HCT116 (cell line): ENCODE measurements around the gene AP1M1.

Experiments used
- EZH2 ChIP-seq: fragments of 200-600 bp; sonication (generic); IDR thresholded peaks from 2 replicates; pipeline ENCODE4 v1.6.1; 2017; ENCODE audit warnings: antibody characterized with exemption, mixed run types
- EZH2phosphoT487 ChIP-seq: fragments of 200-600 bp; IDR thresholded peaks from 2 replicates; pipeline ENCODE4 v1.6.1; 2018; ENCODE audit warnings: antibody characterized with exemption, borderline replicate concordance
- JUND ChIP-seq: IDR thresholded peaks from 2 replicates; pipeline ENCODE4 v1.6.1; 2012
- POLR2A ChIP-seq: IDR thresholded peaks from 2 replicates; pipeline ENCODE4 v1.7.0; 2011; ENCODE audit warnings: borderline replicate concordance; ENCODE audit not compliant: insufficient read depth, insufficient read length; ENCODE audit errors: extremely low read depth
- POLR2AphosphoS5 ChIP-seq: IDR thresholded peaks from 2 replicates; pipeline ENCODE4 v1.6.1; 2011; ENCODE audit warnings: mild to moderate bottlenecking, low read depth, low read length, moderate library complexity
- SRF ChIP-seq: IDR thresholded peaks from 2 replicates; pipeline ENCODE4 v1.6.1; 2012; ENCODE audit warnings: low read depth
- TCF7L2 ChIP-seq: IDR thresholded peaks from 2 replicates; pipeline ENCODE4 v1.7.0; 2011; ENCODE audit warnings: borderline replicate concordance, inconsistent platforms; ENCODE audit not compliant: insufficient read depth, insufficient read length; ENCODE audit errors: extremely low read depth
- ZFX ChIP-seq: fragments of 450-650 bp; IDR thresholded peaks from 2 replicates; pipeline ENCODE4 v1.6.1; 2017
- TF ChIP-seq, protein P1 (sequence below), 3 experiments: fragments of 200-600 bp in 1 of 3; sonication (generic) in 1 of 3; IDR thresholded peaks in 2 of 3; conservative IDR thresholded peaks in 1 of 3; 2 replicates each; pipeline ENCODE4 v1.5.1; 2012 to 2017; ENCODE audit warnings: low read depth in 2 of 3, low read length in 2 of 3, antibody characterized with exemption in 1 of 3, borderline replicate concordance in 1 of 3, control low read depth in 1 of 3, mild to moderate bottlenecking in 1 of 3, mixed read lengths in 1 of 3, mixed run types in 1 of 3, moderate library complexity in 1 of 3; ENCODE audit not compliant: insufficient read depth in 1 of 3
- TF ChIP-seq, protein P2 (sequence below): IDR thresholded peaks from 2 replicates; pipeline ENCODE4 v1.6.1; 2012; ENCODE audit warnings: low read depth

DNA sequence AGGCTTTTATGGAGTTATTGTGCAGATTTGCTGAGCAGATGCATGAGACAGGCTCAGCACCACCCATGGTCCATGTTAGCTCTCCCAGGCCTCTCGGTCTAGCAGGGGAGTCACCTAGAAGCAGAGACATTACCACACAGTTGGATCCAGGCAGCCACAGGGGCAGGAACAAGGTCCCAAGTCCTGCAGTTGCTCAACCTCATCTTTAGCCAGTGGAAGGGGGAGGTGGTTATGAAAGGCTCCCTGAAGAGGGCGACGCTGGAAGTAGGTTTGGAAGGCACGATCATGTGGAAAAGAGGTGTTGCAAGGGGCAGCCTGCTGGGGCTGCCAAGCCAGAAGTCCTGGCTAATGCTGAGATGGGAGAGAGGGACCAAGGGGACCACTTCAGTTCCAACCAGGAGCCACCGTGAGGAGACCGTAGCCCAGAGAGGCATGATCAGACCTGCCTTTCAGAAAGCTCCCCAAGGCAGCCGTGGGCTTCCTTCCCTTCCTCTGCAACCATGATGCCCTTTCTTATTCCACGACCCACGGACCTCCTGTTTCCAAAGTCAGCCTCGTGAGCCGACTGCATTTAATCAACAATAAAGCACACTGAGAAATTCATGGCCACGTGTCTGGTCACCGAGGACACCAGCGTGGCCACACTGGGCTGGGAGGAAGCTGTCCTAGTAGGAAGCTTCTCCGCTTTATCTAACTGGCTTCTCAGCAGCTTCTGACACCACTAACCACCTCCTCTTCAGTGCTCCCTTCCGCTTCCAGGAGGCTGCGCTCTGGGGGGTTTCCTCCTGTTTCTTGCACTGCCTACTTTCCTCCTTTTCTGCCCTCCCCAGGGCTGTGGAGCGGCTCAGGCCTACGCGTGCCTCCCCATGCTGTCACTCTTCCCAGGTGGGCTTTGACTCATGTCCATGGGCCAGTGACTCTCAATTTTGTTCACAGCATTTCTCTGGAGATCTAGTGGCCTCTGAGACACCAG, 2.6 kb downstream of the AP1M1 start:
- TF ChIP-seq, protein P1, sequence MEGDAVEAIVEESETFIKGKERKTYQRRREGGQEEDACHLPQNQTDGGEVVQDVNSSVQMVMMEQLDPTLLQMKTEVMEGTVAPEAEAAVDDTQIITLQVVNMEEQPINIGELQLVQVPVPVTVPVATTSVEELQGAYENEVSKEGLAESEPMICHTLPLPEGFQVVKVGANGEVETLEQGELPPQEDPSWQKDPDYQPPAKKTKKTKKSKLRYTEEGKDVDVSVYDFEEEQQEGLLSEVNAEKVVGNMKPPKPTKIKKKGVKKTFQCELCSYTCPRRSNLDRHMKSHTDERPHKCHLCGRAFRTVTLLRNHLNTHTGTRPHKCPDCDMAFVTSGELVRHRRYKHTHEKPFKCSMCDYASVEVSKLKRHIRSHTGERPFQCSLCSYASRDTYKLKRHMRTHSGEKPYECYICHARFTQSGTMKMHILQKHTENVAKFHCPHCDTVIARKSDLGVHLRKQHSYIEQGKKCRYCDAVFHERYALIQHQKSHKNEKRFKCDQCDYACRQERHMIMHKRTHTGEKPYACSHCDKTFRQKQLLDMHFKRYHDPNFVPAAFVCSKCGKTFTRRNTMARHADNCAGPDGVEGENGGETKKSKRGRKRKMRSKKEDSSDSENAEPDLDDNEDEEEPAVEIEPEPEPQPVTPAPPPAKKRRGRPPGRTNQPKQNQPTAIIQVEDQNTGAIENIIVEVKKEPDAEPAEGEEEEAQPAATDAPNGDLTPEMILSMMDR (IDR thresholded peaks at IDR 0.05 in 2 of 3, conservative IDR thresholded peaks at IDR 0.05 in 1 of 3; ENCODE audit: borderline replicate concordance in 1 of 3, insufficient read depth in 1 of 3, low read depth in 2 of 3, low read length in 2 of 3), result 0 out of 6 replicates have a peak, but pooled peaks of 2 of the 3 experiments have one; percentile 6 to 10
- no peak for TF ChIP-seq TCF7L2
- no peak for TF ChIP-seq EZH2
- TF ChIP-seq EZH2phosphoT487, result no peak
- no peak for TF ChIP-seq JUND
- TF ChIP-seq, protein P2, sequence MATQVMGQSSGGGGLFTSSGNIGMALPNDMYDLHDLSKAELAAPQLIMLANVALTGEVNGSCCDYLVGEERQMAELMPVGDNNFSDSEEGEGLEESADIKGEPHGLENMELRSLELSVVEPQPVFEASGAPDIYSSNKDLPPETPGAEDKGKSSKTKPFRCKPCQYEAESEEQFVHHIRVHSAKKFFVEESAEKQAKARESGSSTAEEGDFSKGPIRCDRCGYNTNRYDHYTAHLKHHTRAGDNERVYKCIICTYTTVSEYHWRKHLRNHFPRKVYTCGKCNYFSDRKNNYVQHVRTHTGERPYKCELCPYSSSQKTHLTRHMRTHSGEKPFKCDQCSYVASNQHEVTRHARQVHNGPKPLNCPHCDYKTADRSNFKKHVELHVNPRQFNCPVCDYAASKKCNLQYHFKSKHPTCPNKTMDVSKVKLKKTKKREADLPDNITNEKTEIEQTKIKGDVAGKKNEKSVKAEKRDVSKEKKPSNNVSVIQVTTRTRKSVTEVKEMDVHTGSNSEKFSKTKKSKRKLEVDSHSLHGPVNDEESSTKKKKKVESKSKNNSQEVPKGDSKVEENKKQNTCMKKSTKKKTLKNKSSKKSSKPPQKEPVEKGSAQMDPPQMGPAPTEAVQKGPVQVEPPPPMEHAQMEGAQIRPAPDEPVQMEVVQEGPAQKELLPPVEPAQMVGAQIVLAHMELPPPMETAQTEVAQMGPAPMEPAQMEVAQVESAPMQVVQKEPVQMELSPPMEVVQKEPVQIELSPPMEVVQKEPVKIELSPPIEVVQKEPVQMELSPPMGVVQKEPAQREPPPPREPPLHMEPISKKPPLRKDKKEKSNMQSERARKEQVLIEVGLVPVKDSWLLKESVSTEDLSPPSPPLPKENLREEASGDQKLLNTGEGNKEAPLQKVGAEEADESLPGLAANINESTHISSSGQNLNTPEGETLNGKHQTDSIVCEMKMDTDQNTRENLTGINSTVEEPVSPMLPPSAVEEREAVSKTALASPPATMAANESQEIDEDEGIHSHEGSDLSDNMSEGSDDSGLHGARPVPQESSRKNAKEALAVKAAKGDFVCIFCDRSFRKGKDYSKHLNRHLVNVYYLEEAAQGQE, result no peak
- no peak for TF ChIP-seq SRF
- no peak for TF ChIP-seq POLR2A
- no peak for TF ChIP-seq ZFX
- no peak for TF ChIP-seq POLR2AphosphoS5
